ENCODE data around the gene UGT2B11.
"Not testable (repeated sequence)": the region's sequence is repeated elsewhere in the genome, so short reads cannot be mapped to it uniquely, and the experiment has no call there.

Gene UGT2B11

DNA sequence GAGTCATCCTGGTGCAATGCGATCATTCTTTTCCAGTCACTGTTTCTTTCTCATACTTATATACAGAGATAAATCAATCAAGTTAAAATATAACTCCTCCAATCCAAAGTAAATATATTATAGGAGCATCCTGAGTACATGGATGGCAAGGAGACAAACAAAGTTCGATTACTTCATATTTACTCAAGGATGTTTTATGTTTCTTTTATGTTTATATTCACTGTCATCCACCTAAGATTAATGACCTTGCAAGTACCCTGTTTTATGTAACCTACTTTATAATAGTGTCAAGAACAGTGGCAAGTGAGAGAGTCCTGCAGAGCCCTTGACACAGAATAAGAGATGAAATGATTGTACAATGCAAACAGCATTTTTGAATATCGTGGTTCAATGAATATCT is at the start of gene UGT2B11:
Gene UGT2B11, minus strand, starts transcription at position 33 of the 400 bp plus-strand sequence. Its CDS starts 26 bp downstream, at position 7.
- DNase-seq (ENCODE audit: low spot score), result no peak

DNA sequence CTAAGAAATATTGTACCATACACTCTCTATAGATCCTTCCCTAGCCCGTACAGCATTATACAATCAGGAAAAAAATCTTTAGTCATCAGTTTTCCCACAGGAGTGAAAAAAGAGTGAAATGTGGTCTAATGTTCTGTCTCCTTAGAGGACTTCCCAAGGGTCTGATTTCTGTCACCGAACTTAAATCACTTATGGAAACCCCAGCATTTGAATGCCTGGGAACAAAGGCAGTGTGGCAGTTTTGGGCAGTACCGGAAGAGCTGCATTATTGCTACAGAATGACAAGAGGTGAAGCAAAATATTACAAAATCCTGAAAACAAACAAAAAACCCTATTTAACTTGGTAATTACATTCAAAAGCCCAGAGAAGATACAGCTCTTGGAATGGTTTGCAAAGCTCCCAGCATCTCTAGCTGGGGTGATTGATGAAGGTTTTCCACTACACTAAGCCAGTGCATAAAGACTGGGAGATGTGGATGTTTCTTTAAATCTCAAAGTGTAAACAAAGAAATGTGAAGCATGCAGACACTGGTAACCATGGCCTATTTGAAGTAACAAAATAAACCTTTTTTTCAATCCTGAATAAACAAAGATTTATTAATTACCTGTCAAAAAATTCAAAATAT is 38.7 kb upstream of the UGT2B11 start:
- DNase-seq (ENCODE audit: low spot score), result not testable (repeated sequence)

DNA sequence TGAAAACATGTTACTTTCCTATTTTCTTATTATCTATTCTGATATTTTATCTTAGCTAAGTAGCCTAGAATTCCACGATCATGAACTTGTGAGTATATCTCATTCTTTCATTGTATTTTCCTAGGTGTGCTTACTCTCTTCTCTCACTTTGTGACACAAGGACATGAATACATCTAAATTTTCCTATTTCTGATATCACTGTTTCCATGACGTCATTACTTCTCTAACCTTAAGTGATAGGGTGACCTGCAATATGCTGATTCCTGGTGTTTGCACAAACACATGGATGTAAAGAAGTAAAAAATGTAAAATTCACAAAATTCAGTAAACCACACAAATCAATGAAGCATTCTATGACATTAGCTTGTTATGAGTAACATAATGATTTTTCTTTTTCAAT is 36.3 kb upstream of the UGT2B11 start:
- not testable (repeated sequence) for DNase-seq (ENCODE audit: low spot score)

DNA sequence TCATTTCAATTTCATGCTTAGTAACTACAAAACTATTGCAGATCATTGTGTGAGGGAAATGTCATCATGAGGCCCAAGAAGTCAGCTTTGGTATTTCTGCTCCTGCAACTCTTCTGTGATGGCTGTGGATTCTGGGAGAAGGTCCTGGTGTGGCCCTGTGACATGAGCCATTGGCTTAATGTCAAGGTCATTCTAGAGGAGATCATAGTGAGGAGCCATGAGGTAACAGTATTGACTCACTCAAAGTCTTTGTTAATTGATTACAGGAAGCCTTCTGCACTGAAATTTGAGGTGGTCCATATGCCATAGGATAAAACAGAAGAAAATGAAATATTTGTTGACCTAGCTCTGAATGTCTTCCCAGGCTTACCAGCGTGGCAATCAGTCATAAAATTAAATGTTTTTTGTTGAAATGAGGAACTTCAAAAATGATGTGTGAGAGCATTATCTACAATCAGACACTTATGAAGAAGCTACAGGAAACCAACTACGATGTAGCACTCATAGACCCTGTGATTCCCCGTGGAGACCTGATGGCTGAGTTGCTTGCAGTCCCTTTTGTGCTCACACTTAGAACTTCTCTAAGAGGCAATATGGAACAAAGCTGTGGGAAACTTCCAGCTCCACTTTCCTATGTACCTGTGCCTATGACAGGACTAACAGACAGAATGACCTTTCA is 28.2 kb upstream of the UGT2B11 start:
- DNase-seq (ENCODE audit: low spot score), result not testable (repeated sequence)

DNA sequence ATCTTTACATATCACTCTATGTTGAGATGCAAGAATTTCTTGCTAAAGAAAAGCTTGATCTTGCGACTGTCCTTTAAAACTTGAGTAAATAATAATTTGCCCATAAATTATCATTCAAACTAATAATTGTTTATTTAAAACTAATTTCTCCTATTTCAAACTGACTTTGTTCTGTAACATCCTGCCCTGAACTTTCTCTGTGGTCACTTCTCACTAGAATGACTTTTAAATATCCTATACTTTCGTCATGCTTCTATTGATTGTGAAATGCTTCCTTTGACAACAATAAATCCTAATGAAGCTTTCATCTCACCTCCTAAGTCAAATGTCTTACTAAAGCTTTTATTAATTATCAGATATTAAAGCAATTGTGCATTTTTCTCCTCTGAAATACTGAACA is 27.2 kb upstream of the UGT2B11 start:
- not testable (repeated sequence) for DNase-seq (ENCODE audit: low spot score)

DNA sequence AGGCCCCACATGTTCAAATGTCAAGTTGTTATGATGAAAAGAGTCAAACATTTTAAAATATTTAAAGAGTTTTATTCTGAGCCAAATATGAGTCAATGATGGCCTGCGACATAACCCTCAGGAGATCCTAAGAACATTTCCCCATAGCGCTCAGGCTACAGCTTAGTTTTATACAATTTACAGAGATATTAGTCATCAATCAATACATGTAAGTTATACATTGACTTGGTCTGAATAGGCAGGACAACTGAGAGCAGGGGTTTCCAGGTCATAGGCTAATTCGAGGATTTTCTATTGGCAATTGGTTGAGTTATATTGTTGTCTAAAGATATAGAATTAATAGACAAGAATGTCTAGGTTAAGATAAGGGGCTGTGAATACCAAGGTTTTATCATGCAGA is 26.2 kb upstream of the UGT2B11 start:
- not testable (repeated sequence) for DNase-seq (ENCODE audit: low spot score)

DNA sequence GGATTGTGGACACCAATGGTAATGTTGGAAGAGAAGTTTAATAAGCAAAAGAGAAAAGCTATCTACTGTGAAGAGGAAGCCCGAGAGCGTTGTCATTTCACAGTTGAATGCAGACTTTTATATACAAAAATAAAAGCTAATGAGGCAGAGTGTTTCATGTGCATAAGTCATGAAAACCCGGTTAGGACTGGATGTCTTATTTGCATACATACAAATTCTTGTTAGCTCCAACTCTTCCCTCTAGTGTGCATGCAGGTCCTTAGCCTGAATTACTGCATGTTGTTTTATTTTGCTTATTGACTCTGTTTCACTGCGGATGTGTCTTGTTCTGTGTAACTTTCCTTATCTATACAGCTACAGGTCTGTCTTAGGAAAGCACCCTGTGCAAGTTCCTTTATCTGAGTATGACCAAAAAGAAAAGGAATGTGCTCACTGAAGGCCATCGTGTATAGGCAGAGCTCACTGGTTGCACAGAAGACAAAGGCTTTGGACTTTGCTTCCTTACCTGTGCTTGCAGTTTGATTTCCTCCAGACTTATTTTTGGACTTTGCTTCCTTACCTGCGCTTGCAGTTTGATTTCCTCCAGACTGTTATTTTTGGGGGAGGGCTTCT is 25.1 kb upstream of the UGT2B11 start:
- DNase-seq (ENCODE audit: low spot score), result no peak

DNA sequence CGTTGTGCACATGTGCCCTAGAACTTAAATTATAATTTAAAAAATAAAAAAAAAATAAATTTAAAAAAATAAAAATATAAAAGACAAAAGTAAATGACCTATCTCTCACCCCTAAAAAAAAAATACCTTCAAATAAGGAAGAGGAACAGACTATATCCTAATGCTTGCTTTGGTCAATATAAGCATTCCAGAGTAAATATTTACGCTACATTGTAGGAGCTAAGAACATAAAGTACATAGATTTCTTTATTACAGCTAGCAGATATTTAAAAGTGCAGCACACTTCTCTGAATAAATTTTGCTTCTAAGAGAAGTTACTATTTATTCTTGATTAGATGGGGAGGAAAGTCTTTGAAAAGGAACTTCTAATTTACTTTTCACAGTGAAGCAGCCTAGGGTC is 24.5 kb upstream of the UGT2B11 start:
- no peak for DNase-seq (ENCODE audit: low spot score)

DNA sequence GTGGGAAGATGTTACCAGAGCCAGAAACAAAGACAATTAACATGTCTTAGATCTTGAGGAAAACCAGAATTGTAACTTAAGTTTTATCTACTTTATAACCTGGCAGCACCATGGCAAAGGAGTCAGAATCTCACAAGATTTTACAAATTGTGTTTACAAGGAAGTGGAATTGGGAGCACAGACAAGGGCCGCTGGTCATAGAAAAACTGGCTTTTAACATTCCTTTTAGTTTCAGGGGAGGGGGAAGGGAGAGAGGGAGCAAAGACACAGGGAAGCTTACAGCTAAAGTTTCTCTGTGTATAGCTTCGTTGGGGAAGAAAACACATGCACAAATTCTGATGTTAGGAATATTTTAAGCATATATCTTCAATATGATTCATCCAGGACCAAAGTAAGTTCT is 10.3 kb upstream of the UGT2B11 start:
- no peak for DNase-seq (ENCODE audit: low spot score)

DNA sequence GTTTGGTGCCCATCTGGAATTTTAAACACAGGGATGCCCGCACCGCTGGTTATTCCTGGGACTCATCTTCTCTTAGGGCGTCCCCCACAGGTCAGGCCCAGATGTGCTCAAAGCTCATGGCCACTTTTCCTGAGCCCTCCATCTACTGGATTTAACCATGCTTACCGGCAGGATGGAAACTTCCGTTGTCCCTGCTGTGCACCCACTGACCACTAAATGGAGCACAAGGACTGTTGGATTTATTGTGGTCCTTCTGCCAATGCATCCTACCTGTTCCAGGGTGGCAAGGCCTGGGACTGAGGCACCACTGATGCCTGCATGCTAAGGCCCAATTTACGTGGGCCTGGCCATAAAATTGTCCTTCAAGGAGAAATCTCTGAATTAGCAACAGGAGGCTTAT is 8.7 kb upstream of the UGT2B11 start:
- DNase-seq (ENCODE audit: low spot score), result not testable (repeated sequence)

DNA sequence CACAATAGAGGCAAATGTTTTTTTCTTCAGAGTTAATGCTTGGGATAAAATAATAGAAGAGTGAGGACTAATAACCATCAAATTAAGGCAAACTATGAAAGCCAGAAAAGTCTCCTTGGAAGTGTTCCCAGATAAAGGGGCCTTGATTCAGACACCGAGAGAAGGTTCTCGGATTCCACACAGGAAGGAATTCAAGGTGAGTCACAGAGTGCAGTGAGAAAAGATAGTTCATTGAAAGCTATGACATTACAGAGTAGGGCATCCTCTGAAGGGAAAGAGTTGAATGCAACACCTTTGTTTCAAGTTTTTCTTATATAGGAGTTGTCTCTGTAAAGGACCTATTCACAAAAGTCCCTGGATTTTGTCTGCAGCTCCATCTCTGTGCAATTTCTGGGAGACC is 3.9 kb upstream of the UGT2B11 start:
- not testable (repeated sequence) for DNase-seq (ENCODE audit: low spot score)

DNA sequence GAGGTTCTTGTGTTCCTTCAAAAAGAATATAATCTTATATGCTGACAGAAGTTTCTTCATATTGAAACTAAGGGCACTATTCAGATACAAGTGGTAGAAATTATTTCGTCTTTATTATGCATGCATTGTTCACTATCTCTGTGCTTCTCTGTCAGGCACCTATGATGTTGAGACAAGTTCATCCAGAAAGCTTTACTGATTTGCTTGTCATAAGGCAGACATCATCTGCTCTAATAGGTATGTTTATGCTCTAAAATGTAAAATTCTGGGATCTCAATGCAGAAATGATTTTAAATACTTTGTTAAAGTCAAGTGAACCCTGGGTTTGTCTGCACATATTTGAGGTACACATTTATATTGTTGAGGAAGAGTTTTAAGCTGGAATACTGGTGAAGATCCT is 3.6 kb downstream of the UGT2B11 start:
- DNase-seq (ENCODE audit: low spot score), result no peak

DNA sequence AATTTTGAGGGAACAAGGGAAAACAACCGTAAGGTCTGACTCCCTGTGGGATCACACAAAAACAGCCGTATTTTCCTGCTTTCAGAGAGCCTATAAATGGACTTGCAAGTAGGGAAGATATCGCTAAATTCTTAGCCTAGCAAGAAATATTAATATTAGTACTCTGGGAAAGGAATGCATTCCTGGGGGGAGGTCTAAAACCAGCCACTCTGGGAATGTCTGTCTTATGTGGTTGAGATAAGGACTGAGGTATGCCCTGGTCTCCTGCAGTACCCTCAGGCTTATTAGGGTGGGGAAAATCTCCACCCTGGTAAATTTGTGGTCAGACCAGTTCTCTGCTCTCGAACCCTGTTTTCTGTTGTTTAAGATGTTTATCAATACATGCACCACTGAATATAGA is 16.0 kb downstream of the UGT2B11 start:
- DNase-seq (ENCODE audit: low spot score), result not testable (repeated sequence)

DNA sequence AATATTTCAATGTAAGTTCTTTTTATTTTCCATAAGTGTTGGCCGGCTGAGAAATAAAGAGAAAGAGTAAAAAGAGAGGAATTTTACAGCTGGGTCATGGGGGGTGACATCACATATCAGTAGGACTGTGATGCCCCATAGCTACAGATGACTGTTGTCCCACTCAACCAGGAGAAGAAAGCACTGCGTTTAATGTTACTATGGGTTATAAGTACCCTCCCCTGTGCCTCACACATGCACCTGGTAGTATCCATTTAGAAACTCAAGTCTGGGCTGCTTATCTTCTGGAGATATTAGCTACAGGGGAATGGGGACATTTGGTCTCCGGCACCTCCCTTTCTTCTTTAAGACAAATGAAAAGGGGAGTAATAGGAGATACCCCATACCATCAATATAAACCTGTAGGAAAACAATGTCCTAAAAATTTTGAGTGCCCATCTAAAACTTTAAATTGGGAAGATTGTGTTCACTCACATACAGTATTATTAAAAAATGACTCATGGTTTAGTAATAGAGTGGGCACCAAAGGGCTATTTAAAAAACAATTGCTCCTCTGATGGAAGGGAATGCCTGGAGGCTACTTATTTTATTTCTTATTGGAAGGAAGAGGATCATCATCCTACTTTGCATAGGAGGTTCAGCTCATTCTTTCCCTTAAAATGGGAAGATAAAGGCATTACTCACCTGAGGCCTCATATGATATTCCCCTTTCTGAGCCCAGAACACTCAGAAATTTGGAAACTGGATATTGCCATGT is 18.2 kb downstream of the UGT2B11 start:
- no peak for DNase-seq (ENCODE audit: low spot score)

DNA sequence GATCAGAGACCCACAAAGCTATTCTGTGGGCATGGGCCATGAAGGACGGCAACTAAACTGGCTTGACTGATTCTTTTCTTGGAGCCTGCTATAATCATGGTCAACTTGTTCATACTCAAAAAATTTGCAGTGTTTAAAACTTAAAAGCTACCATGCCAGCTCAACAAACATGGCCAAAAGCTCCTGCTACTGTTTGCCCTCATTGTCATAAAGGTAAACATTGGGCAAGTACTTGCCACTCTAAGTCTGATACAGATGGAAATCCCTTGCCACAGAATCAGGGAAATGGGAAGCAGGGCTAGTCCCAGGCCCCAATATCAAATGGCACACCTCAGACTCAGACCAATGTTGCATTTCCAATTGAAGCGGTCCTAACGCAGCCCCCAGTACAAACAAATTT is 20.4 kb downstream of the UGT2B11 start:
- no peak for DNase-seq (ENCODE audit: low spot score)

DNA sequence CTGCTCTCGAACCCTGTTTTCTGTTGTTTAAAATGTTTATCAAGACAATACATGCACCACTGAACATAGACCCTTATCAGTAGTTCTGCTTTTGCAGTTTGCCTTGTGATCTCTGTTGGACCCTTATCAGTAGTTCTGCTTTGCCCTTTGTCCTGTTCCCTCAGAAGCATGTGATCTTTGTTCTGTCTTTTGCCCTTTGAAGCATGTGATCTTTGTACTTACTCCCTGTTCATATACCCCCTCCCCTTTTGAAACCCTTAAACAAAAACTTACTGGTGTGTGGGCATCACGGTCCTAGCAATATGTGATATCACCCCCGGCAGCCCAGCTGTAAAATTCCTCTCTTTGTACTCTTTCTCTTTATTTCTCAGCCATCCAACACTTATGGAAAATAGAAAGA is 22.6 kb downstream of the UGT2B11 start:
- DNase-seq (ENCODE audit: low spot score), result not testable (repeated sequence)

DNA sequence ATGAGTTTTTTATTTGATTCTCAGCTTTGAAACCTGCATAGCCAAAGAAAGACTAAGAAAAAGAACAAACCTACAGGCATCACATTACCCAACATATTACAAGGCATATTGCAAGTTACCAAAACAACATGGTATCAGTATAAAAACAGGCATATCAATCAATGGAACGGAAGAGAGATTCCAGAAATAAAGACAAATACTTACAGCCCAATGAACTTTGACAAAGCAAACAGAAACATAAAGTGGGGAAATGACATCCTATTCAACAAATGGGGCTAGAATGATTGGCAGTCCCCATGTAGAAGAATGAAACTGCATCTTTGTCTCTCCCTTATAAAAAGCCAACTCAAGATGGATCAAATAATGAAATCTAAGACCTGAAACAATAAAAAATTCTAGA is 23.9 kb downstream of the UGT2B11 start:
- DNase-seq (ENCODE audit: low spot score), result not testable (repeated sequence)

DNA sequence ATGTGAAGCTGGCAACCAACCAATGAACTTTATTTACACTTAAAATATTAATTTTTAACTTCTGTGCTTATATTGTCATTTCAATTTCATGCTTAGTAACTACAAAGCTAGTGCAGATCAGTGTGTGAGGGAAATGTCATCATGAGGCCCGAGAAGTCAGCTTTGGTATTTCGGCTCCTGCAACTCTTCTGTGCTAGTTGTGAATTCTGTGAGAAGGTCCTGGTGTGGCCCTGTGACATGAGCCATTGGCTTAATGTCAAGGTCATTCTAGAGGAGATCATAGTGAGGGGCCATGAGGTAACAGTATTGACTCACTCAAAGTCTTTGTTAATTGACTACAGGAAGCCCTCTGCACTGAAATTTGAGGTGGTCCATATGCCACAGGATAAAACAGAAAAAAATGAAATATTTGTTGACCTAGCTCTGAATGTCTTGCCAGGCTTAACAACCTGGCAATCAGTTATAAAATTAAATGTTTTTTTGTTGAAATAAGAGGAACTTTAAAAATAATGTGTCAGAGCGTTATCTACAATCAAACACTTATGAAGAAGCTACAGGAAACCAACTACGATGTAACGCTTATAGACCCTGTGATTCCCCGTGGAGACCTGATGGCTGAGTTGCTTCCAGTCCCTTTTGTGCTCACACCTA is 32.9 kb downstream of the UGT2B11 start:
- DNase-seq (ENCODE audit: low spot score), result not testable (repeated sequence)

DNA sequence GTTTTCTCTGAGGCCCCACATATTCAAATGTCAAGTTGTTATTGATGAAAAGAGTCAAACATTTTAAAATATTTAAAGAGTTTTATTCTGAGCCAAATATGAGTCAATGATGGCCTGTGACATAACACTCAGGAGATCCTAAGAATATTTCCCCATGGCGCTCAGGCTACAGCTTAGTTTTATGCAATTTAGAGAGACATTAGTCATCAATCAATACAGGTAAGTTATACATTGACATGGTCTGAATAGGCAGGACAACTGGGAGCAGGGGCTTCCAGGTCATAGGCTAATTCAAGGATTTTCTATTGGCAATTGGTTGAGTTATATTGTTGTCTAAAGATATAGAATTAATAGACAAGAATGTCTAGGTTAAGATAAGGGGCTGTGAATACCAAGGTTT is 34.7 kb downstream of the UGT2B11 start:
- DNase-seq (ENCODE audit: low spot score), result not testable (repeated sequence)

DNA sequence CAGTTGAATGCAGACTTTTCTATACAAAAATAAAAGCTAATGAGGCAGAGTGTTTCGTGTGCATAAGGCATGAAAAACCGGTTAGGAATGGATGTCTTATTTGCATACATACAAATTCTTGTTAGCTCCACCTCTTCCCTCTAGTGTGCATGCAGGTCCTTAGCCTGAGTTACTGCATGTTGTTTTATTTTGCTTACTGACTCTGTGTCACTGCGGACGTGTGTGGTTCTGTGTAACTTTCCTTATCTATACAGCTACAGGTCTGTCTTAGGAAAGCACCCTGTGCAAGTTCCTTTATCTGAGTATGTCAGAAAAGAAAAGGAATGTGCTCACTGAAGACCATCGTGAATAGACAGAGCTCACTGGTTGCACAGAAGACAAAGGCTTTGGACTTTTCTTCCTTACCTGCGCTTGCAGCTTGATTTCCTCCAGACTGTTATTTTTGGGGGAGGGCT is 35.8 kb downstream of the UGT2B11 start:
- not testable (repeated sequence) for DNase-seq (ENCODE audit: low spot score)

DNA sequence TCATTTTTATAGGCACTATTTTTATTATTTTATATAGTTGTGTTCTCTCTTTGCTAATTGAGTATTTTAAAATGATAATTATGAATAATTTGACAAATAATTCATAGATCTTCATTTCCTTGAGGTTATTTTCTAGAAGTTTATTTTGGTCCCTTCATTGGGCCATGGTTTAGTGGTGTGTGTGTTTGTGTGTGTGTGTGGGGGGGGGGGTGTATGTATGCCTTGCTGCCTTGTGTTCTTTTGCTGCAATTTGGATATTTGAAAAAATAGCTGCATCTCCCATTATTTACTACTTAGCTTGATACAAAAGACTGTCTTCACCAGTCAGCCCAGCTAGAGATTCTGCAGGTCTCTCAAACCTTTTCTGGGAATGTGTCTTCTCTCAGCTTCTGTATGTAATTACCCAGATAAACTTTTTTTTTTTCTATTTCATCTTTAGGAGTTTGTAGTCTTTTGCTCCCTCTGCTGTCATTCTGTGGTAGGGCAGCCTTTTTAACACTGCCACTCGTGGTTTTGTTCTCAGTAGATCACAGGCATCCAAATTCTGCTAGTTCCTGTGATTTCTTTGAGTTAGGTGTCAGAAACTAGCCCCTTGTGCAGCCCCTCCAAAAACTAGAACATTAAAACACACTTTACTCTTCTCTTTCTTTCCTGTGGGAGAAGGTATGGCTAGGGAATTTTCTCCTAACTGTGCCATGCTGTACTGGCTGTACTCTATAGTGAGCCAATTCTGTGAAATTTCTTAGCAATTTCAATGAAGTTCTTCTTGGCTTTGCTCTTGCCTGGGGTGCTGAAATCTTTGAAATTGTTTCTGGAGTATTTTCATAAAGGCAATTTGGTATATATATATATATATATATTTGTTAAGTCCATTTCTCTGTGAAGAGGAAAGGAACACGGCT is 44.1 kb downstream of the UGT2B11 start:
- DNase-seq (ENCODE audit: low spot score), result peak; percentile 20
